Karpas-422 (cell line): Measurements from ENCODE around the gene TSPO2. TPM values are rescaled to one million over a fixed set of nuclear protein-coding genes. Genes with fewer than 3 reads are reported as not detected.

Experiments used
- DNase-seq: peaks from one replicate; pipeline ENCODE4 v3.0.0-alpha.2; 2015
- H2AFZ ChIP-seq: fragments of 200-600 bp; sonication (generic); 2 replicates; pipeline ENCODE4 v1.6.1; 2014; ENCODE audit warnings: antibody characterized with exemption, low read length, mixed read lengths
- H3K27ac ChIP-seq: fragments of 200-600 bp; sonication (generic); 2 replicates; pipeline ENCODE4 v1.5.1; 2014; ENCODE audit warnings: mild to moderate bottlenecking, low read length, moderate library complexity
- H3K27me3 ChIP-seq: fragments of 200-600 bp; sonication (generic); 2 replicates; pipeline ENCODE4 v1.6.1; 2014; ENCODE audit warnings: low read length, mixed read lengths
- H3K36me3 ChIP-seq: fragments of 200-600 bp; sonication (generic); 2 replicates; pipeline ENCODE4 v1.6.1; 2014; ENCODE audit warnings: low read length, mixed read lengths; ENCODE audit not compliant: insufficient read depth
- H3K4me1 ChIP-seq: fragments of 200-600 bp; sonication (generic); 2 replicates; pipeline ENCODE4 v1.6.1; 2014; ENCODE audit warnings: mild to moderate bottlenecking, low read length, mixed read lengths
- H3K4me2 ChIP-seq: fragments of 200-600 bp; sonication (generic); 2 replicates; pipeline ENCODE4 v1.6.1; 2014; ENCODE audit warnings: low read length, low read depth, mild to moderate bottlenecking; ENCODE audit not compliant: poor library complexity, severe bottlenecking
- H3K4me3 ChIP-seq: fragments of 200-600 bp; sonication (generic); 2 replicates; pipeline ENCODE4 v1.5.1; 2014; ENCODE audit warnings: mild to moderate bottlenecking, antibody characterized with exemption, low read length, mixed read lengths
- H3K79me2 ChIP-seq: fragments of 200-600 bp; sonication (generic); 2 replicates; pipeline ENCODE4 v1.6.1; 2014; ENCODE audit warnings: mild to moderate bottlenecking, low read length, mixed read lengths
- H3K9ac ChIP-seq: fragments of 200-600 bp; sonication (generic); 2 replicates; pipeline ENCODE4 v1.6.0; 2014; ENCODE audit warnings: low read length
- H3K9me2 ChIP-seq: fragments of 200-600 bp; sonication (generic), shearing (Covaris generic); replicated peaks from 2 replicates; pipeline ENCODE4 v1.6.0; 2014; ENCODE audit warnings: mild to moderate bottlenecking, low read length, moderate library complexity; ENCODE audit not compliant: insufficient read depth
- H3K9me3 ChIP-seq: fragments of 300-700, 200-600 bp; sonication (generic); 2 replicates; pipeline ENCODE4 v1.6.1; 2014; ENCODE audit warnings: low read length, mixed read lengths
- H4K20me1 ChIP-seq: fragments of 200-600 bp; sonication (generic); 2 replicates; pipeline ENCODE4 v1.6.1; 2014; ENCODE audit warnings: mild to moderate bottlenecking, antibody characterized with exemption, low read length, low read depth; ENCODE audit not compliant: insufficient read depth
- total RNA-seq: library from RNA; depleted of rRNA; stranded (reverse); fragments of >200 nt; shearing (Covaris generic); gene quantifications from 2 replicates; pipeline ENCODE4 v1.2.3, GENCODE V29; 2014; ENCODE audit warnings: low replicate concordance

Gene TSPO2
- total RNA-seq, 1 experiment from 2014 or later: not detected

- peaks cover 62% of the 10 kb centered on the region for H3K79me2 ChIP-seq
- peak within 1 kb of the TSS; percentile 98 for H3K9ac ChIP-seq
- H3K4me3 ChIP-seq: peak within 1 kb of the TSS; percentile 89
- no peaks in the 10 kb centered on the region for H4K20me1 ChIP-seq
- no peaks in the 10 kb centered on the region for H3K27me3 ChIP-seq
- peak within 1 kb of the TSS; percentile 94 for H3K27ac ChIP-seq
- peak within 1 kb of the TSS; percentile 89 for H3K4me2 ChIP-seq
- DNase-seq: no peak
- H3K9me2 ChIP-seq: no peaks in the 10 kb centered on the region
- peaks cover 50% of the 10 kb centered on the region for H3K4me1 ChIP-seq
- 0 out of 2 replicates have a peak within 1 kb of the TSS, but pooled peaks have one; percentile 46 for H2AFZ ChIP-seq
- H3K9me3 ChIP-seq: no peaks in the 10 kb centered on the region
- peaks cover 12% of the 10 kb centered on the region for H3K36me3 ChIP-seq
Observed at GRCh38 chr6:41072836-41073202, 30.6 kb downstream of the TSPO2 start, which contains the start of gene NFYA. NFYA (plus strand) TSS chr6:41072974; CDS start chr6:41079090, 6,116 bp downstream.

- H3K4me3 ChIP-seq: peak overlapping the region; percentile 77
- peaks cover 12% of the 10 kb centered on the region for H3K36me3 ChIP-seq
- H3K9me3 ChIP-seq: no peaks in the 10 kb centered on the region
- H2AFZ ChIP-seq: no peak overlapping the region
- peaks cover 67% of the 10 kb centered on the region for H3K79me2 ChIP-seq
- no peaks in the 10 kb centered on the region for H3K9me2 ChIP-seq
- no peaks in the 10 kb centered on the region for H4K20me1 ChIP-seq
- H3K27ac ChIP-seq: peak overlapping the region; percentile 94
- DNase-seq: peak; percentile 96
- peak overlapping the region; percentile 89 for H3K4me2 ChIP-seq
- H3K9ac ChIP-seq: peak overlapping the region; percentile 98
- peaks cover 50% of the 10 kb centered on the region for H3K4me1 ChIP-seq
- H3K27me3 ChIP-seq: no peaks in the 10 kb centered on the region
Observed at GRCh38 chr6:41073203-41073967, 31.1 kb downstream of the TSPO2 start.

- Histone ChIP-seq H3K27me3 (no peaks in the 10 kb centered on the region), H3K4me3 (peak overlapping the region; percentile 77), H3K4me2 (peak overlapping the region; percentile 89), H4K20me1 (no peaks in the 10 kb centered on the region), H3K36me3 (peaks cover 16% of the 10 kb centered on the region), H3K9ac (peak overlapping the region; percentile 98), H2AFZ (no peak overlapping the region), H3K4me1 (peaks cover 50% of the 10 kb centered on the region), H3K27ac (peak overlapping the region; percentile 94), H3K9me2 (no peaks in the 10 kb centered on the region), H3K9me3 (no peaks in the 10 kb centered on the region), H3K79me2 (peaks cover 75% of the 10 kb centered on the region)
- DNase-seq: peak; percentile 62
Observed at GRCh38 chr6:41073968-41074691, 31.9 kb downstream of the TSPO2 start.

- H3K4me2 ChIP-seq: peak overlapping the region; percentile 89
- peak overlapping the region; percentile 98 for H3K9ac ChIP-seq
- peak overlapping the region; percentile 94 for H3K27ac ChIP-seq
- H3K4me3 ChIP-seq: peak overlapping the region; percentile 77
- H3K9me3 ChIP-seq: no peaks in the 10 kb centered on the region
- H3K4me1 ChIP-seq: peaks cover 50% of the 10 kb centered on the region
- H3K36me3 ChIP-seq: peaks cover 16% of the 10 kb centered on the region
- H2AFZ ChIP-seq: no peak overlapping the region
- DNase-seq: no peak
- H3K27me3 ChIP-seq: no peaks in the 10 kb centered on the region
- H4K20me1 ChIP-seq: no peaks in the 10 kb centered on the region
- H3K79me2 ChIP-seq: peaks cover 82% of the 10 kb centered on the region
- H3K9me2 ChIP-seq: no peaks in the 10 kb centered on the region
Observed at GRCh38 chr6:41074692-41075436, 32.6 kb downstream of the TSPO2 start.

GRCh38 chr6:41075651-41076626 lies 33.7 kb downstream of the TSPO2 start:
- peak overlapping the region; percentile 89 for H3K4me2 ChIP-seq
- H3K4me3 ChIP-seq: 0 out of 2 replicates have a peak overlapping the region, but pooled peaks have one; percentile 77
- peaks cover 41% of the 10 kb centered on the region for H3K4me1 ChIP-seq
- no peaks in the 10 kb centered on the region for H3K27me3 ChIP-seq
- DNase-seq: no peak
- peak overlapping the region; percentile 6; the same call in 1 of the 2 replicates for H2AFZ ChIP-seq
- no peaks in the 10 kb centered on the region for H3K9me2 ChIP-seq
- H4K20me1 ChIP-seq: no peaks in the 10 kb centered on the region
- peak overlapping the region; percentile 94 for H3K27ac ChIP-seq
- no peaks in the 10 kb centered on the region for H3K9me3 ChIP-seq
- peaks cover 19% of the 10 kb centered on the region for H3K36me3 ChIP-seq
- H3K9ac ChIP-seq: peak overlapping the region; percentile 98
- H3K79me2 ChIP-seq: peaks cover 84% of the 10 kb centered on the region

- Histone ChIP-seq H4K20me1 (no peaks in the 10 kb centered on the region), H3K4me3 (no peak overlapping the region), H3K4me2 (no peak overlapping the region), H3K36me3 (peaks cover 26% of the 10 kb centered on the region), H3K9me3 (no peaks in the 10 kb centered on the region), H2AFZ (no peak overlapping the region), H3K4me1 (peaks cover 38% of the 10 kb centered on the region), H3K27me3 (no peaks in the 10 kb centered on the region), H3K27ac (no peak overlapping the region), H3K9me2 (no peaks in the 10 kb centered on the region), H3K79me2 (peaks cover 91% of the 10 kb centered on the region), H3K9ac (no peak overlapping the region)
- no peak for DNase-seq
Observed at GRCh38 chr6:41077536-41077935, 35.3 kb downstream of the TSPO2 start.

GRCh38 chr6:41078101-41078500 lies 35.8 kb downstream of the TSPO2 start:
- Histone ChIP-seq H4K20me1 (no peaks in the 10 kb centered on the region), H3K4me2 (no peak overlapping the region), H3K9me2 (no peaks in the 10 kb centered on the region), H3K36me3 (peaks cover 31% of the 10 kb centered on the region), H3K79me2 (peaks cover 96% of the 10 kb centered on the region), H3K27me3 (no peaks in the 10 kb centered on the region), H3K9ac (no peak overlapping the region), H2AFZ (no peak overlapping the region), H3K4me1 (peaks cover 38% of the 10 kb centered on the region), H3K9me3 (no peaks in the 10 kb centered on the region), H3K27ac (no peak overlapping the region), H3K4me3 (no peak overlapping the region)
- no peak for DNase-seq
